Fibroblast of skin of left biceps (primary cell): Measurements from ENCODE around the gene GLI3.

Experiments used
- DNase-seq, 2 experiments: peaks; one replicate each; pipeline ENCODE4 v3.0.0-alpha.2; 2013; ENCODE audit warnings: low read depth in 2 of 2

The GLI3 gene

GRCh38 chr7:42105554-42106358, 131.3 kb downstream of the GLI3 start:
- no peak for DNase-seq

GRCh38 chr7:42104694-42105093, 132.3 kb downstream of the GLI3 start:
- DNase-seq, result no peak

DNA sequence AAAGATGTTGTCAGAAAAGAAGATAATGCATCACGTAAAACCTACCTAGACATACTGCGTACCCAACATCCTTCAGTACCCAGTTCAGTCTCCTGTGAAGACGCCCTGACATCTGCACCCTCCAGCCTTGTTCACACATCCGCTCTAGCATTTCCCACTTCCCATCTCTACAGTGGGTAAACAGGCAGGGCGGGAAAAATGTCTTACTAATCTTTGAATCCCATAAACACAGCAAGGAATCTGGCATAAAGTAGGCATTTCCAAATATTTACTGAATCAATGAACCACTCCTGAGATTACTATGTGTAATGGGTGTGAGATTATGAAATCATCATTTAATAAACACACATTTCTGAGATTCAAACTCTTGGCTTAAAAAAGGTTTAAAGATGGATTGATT, 132.8 kb downstream of the GLI3 start:
- DNase-seq, result no peak

DNA sequence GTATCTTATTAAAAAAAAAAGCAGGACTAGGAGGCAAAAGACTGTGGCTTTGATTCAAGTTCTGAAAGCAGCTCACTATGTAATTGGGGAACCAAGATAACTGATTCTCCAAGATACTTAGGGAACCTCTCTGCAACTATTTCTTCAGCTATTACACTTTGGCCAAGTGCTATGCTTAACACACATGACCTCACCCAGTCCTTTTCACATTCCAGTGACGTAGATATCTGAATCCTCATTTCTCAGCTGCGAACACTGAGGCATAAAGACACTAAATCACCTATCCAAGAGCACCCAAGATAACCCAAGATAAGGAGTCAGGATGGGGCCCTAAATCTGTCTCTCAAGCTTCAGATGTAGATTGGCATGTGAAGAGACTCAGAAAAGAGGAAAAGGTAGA, 133.6 kb downstream of the GLI3 start:
- no peak for DNase-seq

GRCh38 chr7:42103020-42103419, 134.0 kb downstream of the GLI3 start:
- DNase-seq, result no peak

DNA sequence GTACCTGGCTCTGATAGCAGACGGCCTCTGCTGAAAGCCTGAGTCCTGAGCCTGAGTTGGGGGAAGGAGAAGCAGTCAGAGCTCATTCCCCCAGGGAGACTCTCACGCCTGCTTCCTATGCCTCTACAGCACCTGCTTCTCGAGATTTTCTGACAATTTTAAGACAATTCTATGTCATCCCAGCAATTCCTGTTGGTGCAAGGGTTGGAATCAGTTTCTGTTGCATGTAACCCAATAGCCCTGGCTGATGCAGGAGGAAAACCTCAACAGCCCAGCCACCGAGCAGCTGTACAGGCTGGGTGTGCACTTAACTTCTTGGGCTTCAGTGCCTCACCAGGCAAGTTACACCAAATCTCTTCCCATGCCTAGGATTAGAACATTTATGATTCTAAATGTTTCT, 134.7 kb downstream of the GLI3 start:
- DNase-seq, result no peak

DNA sequence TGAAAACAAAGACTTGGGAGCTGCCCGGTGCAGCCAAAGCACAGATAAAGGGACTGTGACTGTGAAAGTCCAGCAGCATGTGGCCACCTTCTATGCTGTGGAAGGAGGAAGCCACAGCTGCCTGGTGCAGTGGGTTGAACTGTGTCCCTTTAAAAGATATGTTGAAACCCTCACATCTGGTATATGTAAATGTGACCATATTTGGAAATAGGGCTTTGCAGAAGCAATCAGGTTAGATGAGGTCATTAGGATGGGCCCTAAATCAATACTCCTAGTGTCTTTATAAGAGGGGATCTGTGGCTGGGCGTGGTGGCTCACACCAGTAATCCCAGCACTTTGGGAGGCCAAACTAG, 136.9 kb downstream of the GLI3 start:
- no peak for DNase-seq

DNA sequence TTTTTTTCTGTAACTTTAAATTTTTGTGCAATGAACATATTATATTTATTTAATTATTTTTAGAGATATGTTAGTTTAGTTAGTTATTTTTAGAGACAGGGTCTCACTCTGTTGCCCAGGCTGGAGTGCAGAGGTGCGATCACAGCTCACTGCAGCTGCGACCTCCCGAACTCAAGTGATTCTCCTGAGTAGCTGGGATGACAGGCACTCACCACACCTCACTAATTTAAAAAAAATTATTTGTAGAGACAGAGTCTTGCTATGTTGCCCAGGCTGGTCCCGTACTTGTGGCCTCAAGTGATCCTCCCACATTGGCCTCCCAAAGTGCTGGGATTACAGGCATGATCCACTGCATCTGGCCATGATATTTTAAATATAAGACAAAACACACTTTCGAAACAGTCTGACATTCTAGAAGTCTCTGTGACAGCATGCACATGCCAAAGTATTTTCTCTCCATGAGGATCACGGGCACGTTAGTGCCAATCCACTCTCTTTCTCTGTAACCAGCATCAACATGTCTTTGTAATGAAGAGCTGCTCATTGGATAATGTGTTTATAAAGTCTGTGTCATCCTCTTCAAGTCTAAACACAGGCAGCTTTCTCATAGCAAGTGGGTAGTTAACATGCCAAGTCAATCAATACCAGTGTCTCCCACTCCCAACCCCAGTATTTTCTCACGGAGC, 137.4 kb downstream of the GLI3 start:
- DNase-seq, result no peak

- no peak for DNase-seq
Observed at GRCh38 chr7:42099066-42099465, 137.9 kb downstream of the GLI3 start.

GRCh38 chr7:42097752-42098151, 139.3 kb downstream of the GLI3 start:
- peak in 1 of 2 experiments; percentile 66 for DNase-seq

DNA sequence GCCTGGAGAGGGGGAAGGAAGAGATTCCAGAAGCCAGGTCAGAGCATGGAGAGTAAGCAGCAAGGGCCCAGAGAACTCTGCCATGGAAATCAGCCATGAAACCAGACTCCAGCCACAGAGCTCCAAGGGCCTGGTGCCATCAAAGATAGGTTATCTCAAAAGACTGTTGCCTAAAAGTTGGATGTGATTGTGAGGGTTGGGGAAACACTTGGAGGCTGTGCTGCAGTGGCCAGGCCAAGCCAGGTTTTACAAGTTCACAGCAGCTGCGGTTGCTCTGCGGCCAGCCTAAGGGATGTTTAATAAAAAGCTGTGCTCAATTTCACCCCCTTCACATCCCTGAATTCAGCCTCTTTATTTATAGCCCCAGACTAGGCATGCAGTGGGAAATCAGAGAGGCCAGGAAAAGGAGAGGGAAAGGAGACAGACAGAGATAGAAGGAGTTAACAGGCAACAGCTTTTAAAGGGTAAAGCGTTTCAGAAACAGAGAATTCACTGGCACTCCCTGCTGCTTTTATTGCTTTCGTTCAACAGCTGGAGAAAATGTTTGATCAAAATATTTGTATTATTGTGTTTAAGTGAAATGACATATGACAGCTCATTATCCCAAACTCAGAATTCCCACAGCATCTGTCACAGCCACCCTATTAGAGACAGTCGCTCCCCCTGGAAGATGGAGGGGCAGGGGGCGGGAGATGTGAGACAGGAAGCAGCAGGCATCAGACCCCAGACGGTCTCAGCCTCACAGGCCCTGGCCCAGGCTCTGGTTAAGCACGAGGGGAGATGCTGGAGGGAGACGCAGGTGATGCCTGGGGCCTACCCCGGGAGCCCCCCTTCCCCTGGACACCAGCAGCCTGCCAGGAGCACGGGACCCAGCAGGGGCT, 140.1 kb downstream of the GLI3 start:
- DNase-seq, result no peak

DNA sequence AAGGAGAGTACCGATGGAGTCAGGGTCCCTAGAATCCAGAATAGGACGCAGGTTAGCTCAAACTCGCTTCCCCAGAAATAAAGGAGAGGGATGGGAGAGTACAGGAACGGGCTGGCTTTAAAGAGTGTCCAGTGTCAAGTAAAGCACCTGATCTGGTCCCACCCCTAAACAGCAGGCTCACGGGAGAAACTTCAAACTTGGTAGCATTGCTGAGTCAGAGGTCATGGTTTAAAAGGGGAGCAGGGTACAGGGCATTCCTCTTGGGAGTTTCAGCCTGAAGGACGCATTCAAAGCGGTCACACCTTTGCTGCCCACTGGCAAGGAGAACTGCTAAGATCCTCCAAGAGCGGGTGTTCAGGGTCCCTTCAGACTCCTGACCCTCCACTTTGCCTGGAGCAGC, 140.7 kb downstream of the GLI3 start:
- DNase-seq, result no peak

DNA sequence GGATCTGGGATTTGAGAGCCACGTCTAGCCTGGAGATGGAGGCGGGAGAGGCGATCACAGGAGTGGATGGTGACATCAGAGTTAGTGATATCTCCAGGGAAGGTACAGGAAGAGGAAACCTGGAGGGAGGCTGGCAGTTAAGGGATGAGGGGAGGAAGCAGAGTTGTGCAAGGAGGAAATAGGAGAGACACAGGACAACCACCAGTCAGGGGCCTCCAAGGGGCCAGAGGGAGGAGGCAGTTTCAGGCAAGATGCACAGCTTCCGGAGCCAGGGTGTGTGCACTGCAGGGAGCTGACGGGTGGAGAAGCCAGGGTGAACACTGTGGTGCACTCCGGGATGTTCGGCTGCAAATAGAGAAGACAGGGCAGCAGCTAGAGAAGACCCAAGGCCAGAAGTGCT, 141.2 kb downstream of the GLI3 start:
- DNase-seq, result no peak

DNA sequence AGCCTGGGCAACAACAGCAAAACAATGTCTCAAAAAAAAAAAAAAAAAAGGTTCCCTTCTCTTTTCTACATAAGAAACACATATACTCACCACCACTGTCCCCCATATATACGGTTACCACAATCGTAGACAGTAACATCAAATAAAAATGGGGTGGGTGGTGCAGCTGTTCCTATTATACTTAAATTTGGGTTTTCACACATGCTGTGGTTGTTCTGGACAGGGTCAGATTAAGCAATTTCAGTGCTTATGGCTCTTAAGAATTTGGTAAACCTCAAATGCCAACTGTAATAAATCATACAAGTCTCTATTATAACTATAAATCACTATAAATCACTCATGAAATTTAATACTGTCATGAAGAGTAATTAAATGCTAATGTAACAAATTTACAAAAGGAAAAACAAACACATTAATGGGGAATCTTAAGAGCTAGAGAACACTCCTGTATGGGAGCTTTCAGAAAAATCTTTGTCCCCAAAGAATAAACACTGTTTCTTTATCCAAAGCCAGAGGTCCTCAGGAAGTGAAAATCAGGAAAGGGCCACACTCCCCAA, 143.6 kb downstream of the GLI3 start:
- DNase-seq, result no peak

GRCh38 chr7:42091461-42092291, 145.3 kb downstream of the GLI3 start:
- no peak for DNase-seq

DNA sequence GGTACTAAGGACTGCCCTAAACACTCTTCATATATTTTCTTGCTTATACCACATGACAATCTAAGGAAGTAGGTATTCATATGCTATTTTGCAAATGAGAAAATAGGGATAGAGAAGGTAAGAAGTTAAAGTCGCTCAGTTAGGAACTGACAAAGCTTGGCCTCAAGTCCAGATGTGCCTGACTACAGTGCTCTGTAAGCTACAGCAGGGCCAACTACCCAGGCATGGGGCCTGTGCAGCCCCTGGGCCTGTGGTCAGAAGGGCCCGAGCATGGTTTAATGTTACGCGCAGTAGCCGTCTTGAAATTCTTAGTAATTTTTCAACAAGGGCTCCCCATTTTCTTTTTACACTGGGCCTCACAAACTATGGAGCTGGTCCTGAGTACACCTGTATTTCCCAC, 146.2 kb downstream of the GLI3 start:
- DNase-seq, result no peak

DNA sequence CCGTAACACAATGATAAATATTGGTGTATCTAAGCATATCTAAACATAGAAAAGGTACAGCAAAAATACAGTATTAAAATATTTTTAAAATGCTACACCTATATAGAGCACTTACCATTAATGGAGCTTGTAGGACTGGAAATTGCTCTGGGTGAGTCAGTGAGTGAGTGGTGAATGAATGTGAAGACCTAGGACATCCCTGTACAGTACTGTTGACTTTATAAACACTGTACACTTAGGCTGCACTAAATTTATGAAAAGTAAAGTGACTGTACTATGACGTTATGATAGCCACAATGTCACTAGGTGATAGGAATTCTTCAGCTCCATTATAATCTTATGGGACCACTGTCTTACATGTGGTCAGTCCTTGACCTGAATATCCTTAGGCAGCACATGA, 147.0 kb downstream of the GLI3 start:
- no peak for DNase-seq

DNA sequence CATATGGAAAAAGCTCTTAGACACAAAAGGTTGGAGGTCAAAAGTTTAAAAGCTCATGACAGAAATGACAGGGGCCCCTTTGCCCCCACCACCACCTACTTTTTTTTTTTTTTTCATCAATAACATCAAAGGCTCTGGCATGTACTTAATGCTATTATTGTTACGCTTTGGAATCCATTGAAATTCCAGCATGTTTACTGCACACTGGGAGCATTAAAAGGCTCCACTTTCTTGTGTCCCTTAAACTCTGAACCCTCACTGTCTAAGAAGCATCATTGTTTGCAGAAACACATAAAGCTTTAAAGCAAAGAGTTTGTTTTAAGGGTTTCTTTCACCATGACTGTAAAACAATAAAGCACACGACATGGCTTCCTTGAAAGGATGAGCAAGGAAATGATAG, 149.4 kb downstream of the GLI3 start:
- DNase-seq, result no peak

DNA sequence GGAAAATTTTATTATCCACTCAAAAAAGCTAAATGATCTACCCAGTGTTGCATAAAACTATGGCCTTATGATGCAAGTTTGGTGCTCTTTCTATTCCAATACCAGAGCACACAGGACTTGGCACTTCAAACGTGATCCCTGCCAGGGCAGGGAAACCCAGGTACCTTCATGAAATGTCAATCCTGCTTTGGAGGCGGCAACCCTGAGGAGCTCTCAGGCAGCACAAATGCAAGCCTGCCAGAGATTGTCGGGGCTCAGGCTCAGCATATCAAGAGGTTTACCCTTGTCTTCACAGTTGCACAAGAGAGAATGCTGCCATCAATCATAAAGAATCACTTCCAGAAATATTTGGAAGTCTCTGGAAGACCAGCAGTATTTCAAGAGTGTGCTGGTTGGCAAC, 151.5 kb downstream of the GLI3 start:
- no peak for DNase-seq

GRCh38 chr7:42084263-42084662, 152.7 kb downstream of the GLI3 start:
- no peak for DNase-seq

DNA sequence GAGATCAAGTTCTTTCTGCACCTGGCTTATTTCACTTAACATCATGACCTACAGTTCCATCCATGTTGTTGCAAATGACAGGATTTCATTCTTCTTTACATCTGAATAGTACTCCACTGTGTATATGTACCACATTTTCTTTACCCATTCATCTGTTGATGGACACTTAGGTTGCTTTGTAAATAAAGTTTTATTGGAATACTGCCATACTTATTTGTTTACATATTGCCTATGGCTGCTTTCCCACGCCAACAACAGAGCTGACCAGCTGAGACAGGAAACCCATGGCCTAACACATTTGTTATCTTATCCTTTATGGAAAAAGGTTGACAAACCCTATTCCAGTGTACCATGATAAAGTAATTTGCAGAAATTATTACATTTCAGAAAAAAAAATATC, 153.7 kb downstream of the GLI3 start:
- no peak for DNase-seq
